HL-60/S4 treated with phorbol 12-myristate 13-acetate at 8.2 ng/mL for 4 days and 3 days (cell line): ENCODE results near the gene APC.
"Not testable (repeated sequence)": the region's sequence is repeated elsewhere in the genome, so short reads cannot be mapped to it uniquely, and the experiment has no call there.

Experiments
- in situ Hi-C: fragments of 300-500 bp; cut with MboI; formaldehyde crosslinking; loops from 2 replicates; pipeline ENCODE4 v1.15.0; 2022; ENCODE audit warnings: low sequenced_read_pairs

Gene APC

DNA sequence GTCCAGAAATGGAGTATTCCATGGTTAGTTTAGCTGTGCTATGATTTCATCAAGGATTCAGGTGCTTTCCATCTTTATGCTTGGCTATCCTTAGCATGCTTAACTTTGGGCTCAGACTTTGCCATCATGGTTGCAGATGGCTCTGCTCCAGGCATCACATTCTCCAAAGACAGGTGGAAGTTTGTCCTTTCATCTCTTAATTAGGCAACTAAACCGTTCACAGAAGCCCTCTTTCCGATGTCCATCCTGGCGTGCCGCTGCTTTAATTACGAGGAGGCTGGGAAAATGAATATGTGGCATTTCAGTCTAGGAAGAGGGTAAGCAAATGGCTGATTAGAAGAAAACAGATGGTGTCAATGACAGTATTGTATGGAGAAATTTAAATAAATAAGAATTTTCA is 24.5 kb upstream of the APC start:
- in situ Hi-C loops: no loop called here

DNA sequence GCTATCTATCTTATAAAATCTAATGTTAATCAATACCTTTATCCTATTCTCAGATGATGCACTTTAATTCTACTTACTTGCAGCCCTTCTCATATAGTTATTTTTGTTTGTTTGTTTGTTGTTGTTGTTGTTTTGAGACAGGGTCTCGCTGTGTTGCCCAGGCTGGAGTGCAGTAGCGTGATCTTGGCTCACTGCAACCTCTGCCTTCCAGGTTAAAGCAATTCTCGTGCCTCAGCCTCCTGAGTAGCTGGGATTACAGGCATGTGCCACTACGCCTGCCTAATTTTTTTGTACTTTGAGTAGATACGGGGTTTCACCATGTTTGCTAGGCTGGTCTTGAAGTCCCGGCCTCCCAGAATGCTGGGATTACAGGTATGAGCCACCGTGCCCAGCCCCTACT is 20.8 kb upstream of the APC start:
- in situ Hi-C loops: not testable (repeated sequence)

DNA sequence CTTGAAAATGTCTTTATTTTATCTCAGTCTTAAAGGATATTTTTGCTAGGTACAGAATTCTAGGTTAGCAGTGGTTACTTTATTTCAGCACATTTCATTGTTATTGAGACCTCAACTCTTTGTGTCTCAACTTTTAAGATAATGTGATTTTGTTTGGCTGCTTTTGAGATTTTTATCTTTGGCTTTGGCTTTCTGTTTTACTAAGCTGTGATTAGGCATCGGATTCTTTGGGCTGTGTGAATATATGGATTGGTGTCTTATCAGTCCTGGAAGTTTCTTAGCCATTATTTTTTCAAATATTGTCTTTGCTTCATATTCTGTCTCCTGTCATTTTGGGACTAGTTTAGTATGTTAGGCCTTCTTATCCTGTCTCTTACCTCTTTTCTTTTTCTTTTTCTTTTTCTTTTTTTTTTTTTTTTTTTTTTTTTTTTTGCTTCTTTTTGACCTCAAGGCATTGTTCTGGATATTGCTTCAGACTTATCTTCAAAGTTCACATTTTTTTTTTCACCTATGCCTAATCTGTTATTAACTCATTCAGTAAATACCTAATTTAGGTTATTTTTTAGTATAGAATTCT is 20.1 kb upstream of the APC start:
- in situ Hi-C loops: no loop called here

DNA sequence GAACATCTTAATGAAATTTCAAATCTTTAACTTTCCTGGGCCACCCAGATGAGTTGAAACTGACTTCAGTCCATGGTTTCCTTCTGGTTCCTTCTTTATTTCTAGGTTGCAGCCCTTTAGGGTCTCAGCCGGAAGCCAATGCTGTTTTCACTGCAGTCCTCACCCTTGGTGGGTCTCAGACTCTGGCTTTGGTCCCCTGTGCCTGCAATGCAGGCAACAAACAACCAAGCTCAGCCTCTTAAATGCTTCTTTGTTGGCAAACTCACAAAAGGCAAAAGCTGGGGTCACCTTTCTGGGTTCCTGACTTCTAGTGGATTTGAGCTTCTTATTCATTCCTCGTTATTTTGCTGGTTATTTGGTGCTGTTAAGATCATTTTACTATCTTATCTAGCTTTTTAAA is 19.3 kb upstream of the APC start:
- in situ Hi-C loops: no loop called here

DNA sequence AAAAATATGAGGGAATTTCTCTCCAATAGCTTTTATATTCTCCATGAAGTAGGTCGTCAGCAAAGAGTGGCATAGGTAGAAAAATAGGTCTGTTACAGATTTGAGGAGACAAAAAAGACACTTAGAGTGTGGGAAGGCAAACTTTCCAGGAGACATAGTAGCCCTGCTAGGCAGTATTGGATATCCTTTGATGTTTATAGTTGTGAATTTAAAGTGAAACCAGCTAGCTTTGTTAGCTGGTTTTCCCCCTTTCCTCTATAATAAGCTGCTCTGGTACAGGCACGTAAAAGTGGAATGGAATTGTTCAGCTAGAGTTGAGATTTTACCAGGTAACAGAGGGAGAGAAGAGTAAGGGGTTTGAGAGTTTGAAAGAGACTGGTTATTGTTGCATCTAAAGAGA is 17.1 kb upstream of the APC start:
- in situ Hi-C loops: no loop called here

DNA sequence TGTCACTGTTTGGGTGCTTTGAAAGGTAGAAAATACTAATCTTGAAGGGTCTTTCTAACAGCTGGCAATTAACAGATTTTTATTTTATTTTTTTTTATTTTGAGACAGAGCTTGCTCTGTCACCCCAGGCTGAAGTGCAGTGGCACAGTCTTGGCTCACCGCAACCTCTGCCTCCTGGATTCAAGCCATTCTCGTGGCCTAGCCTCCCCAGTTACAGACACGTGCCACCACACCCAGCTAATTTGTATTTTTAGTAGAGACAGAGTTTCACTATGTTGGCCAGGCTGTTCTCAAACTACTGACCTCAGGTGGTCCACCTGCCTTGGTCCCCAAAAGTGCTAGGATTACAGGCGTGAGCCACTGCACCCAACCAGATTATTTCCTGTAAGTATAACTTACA is 12.8 kb upstream of the APC start:
- in situ Hi-C loops: no loop called here

DNA sequence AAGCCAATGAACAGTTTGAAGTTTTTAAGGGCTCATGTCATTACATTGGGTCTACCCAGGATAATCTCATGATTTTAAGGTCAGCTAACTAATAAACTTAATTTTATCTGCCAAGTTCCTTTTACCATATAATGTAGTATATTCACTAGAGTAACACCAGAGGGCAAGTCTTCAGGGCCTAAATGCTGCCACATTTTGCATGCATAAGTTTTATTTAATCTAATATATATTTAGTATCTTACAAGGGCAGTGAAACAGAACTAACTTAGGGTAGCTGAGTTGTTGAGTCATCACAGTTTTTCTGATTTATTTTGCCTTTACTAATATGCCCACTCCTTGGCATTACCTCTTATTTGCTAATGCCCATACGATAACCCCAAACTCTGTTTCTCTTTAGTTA is 8.1 kb upstream of the APC start:
- in situ Hi-C loops: no loop called here

DNA sequence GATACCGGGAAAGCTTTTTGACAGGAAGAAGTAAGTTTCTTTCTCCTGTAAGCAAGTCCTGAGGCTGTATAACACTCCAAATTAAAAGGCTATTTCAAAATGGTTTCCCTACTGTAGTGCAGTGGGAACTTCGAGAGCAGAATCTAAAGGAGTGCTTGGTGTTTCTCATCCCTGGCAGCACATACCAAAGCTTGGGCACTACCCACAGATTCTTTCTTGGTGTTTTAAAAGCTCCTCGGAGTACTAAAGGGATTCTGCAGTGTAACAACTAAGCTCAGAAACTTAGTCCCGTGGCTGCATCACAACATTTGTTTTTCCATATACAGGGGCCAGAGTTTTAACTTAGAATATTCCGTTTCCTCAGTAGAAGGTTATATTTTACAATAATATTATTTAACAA is 5.6 kb upstream of the APC start:
- in situ Hi-C loops: no loop called here

DNA sequence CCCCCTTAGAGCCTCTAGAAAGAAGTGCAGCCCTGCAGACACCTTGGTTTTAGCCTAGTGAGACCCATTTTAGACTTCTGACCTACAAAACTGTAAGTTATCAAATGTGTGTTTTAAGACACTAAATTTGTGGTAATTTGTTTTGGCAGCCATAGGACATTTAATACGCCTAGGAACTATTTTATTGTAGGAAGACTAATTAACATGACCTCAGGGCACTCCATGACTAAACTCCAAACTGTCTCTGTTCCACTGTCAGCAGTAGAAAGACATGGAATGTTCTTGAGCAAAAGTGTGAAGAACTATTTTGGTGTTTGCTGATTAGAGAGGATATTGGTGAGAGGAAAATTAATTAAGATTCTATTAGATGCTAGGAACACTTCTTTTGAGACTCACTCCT is 4.1 kb upstream of the APC start:
- in situ Hi-C loops: no loop called here

DNA sequence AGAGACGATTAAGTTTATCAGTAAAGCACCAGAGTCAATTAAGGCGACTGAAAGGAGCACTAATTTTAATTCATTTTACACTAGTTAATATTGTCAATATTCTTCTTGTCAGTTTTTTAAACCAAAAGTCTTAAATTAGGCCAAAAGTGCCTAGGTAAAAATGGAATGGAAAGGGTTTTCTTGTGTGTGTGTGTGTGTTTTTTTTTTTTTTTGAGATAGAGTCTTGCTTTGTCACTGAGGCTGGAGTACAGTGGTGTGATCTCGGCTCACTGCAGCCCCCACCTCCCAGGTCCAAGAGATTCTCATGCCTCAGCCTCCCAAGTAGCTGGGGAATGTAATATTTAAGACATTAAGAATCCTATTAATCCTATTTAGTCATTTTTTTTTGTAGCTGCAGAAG is 3.1 kb upstream of the APC start:
- in situ Hi-C loops: no loop called here

DNA sequence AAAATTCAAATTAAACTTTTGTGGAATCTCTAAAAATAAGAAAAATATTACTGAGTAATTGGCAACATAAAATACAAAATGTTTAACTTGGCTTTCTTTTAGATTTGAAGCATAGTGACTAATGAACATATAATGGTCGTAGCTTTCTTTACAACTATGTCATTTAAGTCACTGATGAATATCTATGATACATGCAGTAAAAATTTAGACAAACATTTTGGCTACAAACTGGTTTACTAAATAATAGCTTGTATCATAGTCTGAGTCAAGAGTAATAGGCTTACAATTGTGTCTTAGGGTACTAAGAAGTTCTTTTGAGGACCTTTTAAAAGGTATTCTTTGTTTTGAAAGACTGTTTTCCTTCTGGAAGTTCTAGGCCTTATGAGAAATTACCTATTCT is 2.0 kb upstream of the APC start:
- in situ Hi-C loops: no loop called here

DNA sequence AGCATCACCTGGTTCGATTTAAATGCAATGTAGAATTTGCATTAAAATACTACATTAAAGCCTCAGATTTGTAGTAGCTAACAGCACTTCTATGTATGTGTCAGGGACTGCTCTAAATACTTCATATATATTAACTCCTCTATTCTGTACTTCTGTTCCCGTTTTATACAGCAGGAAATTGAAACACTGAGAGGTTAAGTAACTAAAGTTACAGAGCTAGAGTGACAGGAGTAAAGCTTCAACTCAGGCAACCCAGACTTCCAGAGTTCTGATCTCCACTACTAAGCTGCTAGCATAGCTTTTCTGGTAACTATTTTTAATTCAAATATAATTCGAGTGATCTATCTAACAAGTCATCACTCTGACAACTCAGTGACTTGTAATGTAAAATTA is 619 bp upstream of the APC start:
- in situ Hi-C loops: no loop called here

DNA sequence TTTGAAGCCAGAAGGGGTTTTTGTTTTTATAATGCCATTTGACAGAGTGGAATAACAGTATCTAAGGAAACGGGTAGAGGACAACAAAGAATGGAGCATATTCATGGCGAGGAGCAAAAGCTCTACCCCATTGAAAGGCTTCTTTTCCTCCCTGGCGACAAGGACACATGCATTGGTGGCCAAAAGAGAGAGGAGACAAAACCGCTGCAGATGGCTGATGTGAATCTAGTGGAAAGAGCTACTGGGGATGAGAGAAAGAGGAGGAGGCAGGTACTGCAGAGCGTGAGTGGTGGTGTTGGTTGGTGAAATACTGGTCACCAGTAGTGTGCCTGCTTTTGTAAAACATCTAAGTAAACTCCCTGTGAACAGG is 491 bp downstream of the APC start:
- in situ Hi-C loops: no loop called here

DNA sequence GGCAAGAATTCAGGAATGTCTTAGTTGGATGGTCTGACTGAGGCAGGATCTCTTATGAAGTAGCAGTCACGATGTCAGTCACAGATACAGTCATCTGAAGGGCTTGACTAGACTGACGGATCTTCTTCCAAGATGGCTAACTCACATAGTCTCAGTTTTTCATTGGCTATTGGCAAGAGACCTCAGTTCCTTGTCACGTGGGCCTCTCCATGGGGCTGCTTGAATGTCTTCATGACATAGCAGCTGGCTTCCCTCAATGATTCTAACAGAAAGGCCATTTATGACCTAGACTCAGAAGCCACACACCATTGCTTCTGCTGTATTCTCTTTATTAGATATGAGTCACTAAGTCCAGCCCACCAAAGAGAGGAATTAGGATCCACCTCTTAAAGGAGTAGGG is 4.7 kb downstream of the APC start:
- in situ Hi-C loops: no loop called here

DNA sequence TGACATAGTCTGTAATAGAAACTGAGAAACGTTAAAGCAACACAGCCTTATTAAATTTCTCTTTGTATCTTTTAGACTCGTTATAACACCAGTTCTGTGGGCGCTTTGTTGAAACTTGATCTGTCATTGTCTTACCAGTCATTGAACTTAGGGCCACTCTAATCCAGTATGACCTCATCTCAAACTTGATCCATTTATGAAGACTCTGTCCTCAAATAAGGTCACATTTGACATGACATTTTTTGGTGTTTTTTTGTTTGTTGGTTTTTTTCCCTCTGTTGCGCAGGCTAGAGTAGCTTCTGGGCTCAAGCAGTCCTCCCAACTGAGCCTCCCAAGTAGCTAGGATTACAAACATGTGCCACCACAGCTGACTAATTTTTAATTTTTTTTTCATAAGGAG is 5.9 kb downstream of the APC start:
- in situ Hi-C loops: no loop called here

DNA sequence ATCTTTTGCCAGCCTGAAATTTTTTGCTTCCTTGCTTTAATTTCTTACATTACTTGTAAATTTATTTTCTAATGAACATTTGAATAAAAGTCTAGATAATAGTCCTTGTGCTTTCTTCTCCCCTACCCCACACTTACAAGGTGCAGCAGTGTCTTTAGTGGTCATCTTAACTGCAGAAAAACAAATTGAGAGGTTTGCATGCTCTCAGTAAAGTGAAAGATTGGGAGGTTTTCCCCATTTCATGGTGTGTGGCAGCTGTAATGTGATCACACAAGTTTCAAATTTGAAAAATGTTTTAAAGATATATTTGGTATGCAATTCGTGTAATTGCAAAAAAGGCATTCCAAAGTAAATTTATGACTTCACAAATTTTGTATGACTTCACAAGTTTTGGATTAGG is 14.7 kb downstream of the APC start:
- in situ Hi-C loops: no loop called here

DNA sequence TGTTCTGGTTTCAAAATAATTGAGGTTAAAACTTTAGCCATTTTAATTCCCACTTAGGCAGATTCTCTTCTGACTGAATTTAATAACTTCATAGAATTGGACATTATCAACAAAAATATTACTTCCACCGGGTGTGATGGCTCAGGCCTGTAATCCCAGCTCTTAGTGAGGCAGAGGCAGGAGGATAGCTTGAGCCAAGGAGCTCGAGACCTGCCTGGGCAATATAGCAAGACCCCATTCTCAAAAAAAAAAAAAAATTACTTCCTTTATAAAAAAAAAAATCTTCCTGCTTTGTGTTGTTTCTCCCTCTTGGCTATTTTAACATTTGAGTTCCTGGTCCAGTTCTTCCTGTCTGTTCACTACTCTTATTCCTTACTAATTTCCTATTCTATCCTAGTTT is 18.0 kb downstream of the APC start:
- in situ Hi-C loops: no loop called here

DNA sequence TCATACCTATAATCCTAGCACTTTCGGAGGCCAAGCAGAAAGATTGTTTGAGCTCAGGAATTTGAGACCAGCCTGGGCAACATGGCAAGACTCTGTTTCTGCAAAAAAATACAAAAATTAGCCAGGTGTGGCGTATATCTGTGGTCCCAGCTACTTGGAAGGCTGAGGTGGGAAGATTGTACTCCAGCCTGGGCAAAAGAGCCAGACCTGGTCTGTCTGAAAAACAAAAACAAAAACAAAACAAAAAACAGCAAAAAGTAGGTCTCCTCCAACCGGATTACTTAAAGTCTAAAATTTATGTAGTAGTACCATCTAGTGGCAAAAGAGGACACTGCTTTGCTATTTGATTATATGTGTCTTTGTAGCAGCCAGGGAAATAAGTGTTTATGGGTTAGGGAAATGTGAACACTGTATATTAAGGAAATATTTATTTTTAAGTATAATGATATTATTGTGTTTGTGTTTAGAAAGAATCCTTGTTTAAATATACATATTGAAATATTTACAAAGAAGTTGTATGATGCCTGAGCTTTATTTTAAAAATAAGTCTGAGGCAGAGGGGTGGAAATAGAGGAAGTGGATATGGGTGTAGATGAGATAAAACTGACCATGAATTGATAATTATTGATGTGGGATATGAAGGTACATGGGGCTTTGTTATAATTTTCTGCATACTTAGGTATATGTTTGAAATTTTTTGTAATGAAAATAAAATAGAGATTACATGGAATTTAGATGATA is 20.0 kb downstream of the APC start:
- in situ Hi-C loops: no loop called here

DNA sequence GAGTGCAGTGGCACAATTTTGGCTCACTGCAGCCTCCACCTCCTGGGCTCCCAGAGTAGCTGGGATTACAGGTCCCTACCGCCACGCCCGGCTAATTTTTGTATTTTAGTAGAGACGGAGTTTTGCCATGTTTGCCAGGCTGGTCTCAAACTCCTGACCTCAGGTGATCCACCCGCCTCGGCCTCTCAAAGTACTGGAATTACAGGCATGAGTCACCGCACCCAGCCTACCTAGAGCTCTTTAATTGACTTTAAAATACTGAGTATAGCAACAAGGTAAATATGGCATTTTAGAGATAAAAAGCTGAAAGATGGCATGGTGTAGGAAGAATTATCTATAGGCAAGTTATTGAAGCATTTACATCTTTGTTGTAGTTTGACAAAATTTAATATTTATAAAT is 21.0 kb downstream of the APC start:
- in situ Hi-C loops: no loop called here

DNA sequence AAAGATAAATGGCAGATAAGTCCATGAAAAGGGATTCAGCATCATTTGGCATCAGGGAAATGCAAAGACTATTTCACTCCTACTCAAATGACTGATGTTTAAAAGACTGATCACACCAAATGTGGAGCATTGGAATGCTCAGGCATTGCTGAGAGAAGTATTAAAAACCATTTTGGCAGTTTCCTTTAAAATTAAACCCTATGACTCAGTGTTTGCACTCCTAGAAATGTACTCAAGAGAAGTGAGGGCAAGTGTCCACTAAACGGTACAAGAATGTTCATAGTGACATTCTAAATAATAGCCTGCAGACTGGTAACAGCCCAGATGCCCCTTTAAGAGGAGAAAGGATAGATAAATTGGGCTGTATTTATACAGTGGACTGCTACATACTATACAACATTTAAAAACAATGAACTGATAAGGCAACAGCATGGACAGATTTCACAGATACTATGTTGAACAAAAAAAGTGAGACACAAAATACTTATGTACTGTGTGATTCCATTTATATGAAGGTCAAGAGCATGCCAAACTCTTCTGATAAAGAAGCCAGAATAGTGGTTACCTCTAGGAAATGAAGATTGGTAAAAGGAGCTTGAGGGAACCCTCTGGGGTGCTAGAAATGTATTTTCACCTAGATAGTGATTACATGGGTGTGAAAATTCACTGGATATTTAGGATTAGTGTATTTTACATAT is 24.6 kb downstream of the APC start:
- in situ Hi-C loops: no loop called here

DNA sequence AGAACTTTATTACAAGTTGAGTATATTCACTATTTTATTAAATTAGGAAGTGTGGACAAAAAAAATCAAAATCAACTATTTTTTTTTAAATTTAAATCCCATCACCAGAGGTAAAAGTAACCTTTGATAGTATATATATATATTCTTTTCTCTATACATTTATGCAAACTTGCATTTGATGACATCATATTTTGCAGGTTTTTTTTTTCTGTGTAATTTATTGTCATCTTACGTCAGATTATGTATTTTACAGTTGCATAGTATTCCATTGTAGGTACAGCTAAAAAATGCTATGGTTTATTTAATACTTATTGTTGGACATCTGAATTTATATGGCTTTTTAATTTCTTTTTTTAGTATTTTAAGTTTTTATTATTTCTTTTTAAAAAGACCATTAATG is 25.5 kb downstream of the APC start:
- in situ Hi-C loops: no loop called here

DNA sequence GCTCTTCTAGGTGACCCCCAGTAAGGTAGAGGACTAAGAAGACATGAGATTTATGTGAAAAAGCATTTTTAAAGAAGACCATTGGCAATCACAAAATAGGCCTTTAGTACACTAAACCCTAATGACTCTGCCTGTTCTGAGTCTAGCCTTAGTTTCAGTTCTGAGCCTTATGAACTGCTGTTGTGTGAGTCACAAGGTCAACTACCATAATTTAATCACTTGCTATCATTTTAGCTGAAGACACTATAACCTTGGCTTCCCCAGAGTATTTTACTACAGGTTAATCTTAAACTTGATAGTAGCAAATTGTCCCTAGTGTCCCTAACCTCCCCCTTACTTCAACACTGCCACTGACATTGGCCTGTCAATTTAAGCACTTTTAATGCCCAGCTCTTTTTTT is 34.4 kb downstream of the APC start:
- in situ Hi-C loops: no loop called here
